DND-41 (cell line): ENCODE measurements around the gene SLC25A22.

Source experiments
- ATAC-seq: fragments of 200-7000 bp; cut with Tn5 transposase; 3 replicates; pipeline ENCODE4 v1.9.1; 2021; ENCODE audit warnings: low read depth; ENCODE audit not compliant: insufficient read depth
- DNase-seq: peaks from one replicate; pipeline ENCODE4 v3.0.0-alpha.2; 2020
- H2AFZ ChIP-seq: 2 replicates; pipeline ENCODE4 v1.6.0; 2012; ENCODE audit warnings: low read depth, low read length
- H3K27ac ChIP-seq: 2 replicates; pipeline ENCODE4 v1.5.1; 2012; ENCODE audit warnings: low read length, inconsistent platforms
- H3K27me3 ChIP-seq: fragments of 200-600 bp; sonication (generic); 2 replicates; pipeline ENCODE4 v1.6.0; 2012; ENCODE audit warnings: low read length, mild to moderate bottlenecking, inconsistent platforms; ENCODE audit not compliant: insufficient read depth, poor library complexity
- H3K36me3 ChIP-seq: 2 replicates; pipeline ENCODE4 v1.5.1; 2012; ENCODE audit warnings: low read length, inconsistent platforms; ENCODE audit not compliant: insufficient read depth
- H3K4me1 ChIP-seq: 2 replicates; pipeline ENCODE4 v1.5.1; 2012; ENCODE audit warnings: mild to moderate bottlenecking, low read length; ENCODE audit not compliant: insufficient read depth
- H3K4me2 ChIP-seq: 2 replicates; pipeline ENCODE4 v1.6.0; 2012; ENCODE audit warnings: mild to moderate bottlenecking, moderate library complexity, low read length, inconsistent platforms; ENCODE audit not compliant: insufficient read depth
- H3K4me3 ChIP-seq, 2 experiments: fragments of 200-600 bp in 1 of 2; shearing (Covaris generic) in 1 of 2; 2 replicates each; pipeline ENCODE4 v1.5.1; 2012 to 2016; ENCODE audit warnings: inconsistent platforms in 2 of 2, low read length in 2 of 2, mild to moderate bottlenecking in 2 of 2, low read depth in 1 of 2, moderate library complexity in 1 of 2
- H3K79me2 ChIP-seq: 2 replicates; pipeline ENCODE4 v1.6.0; 2012; ENCODE audit warnings: low read length, inconsistent platforms; ENCODE audit not compliant: insufficient read depth
- H3K9ac ChIP-seq: 2 replicates; pipeline ENCODE4 v1.6.0; 2012; ENCODE audit warnings: low read depth, mild to moderate bottlenecking, inconsistent platforms, low read length, moderate library complexity
- H3K9me3 ChIP-seq: 2 replicates; pipeline ENCODE4 v1.5.1; 2012; ENCODE audit warnings: low read length, moderate library complexity, mild to moderate bottlenecking, inconsistent platforms; ENCODE audit not compliant: insufficient read depth, severe bottlenecking
- H4K20me1 ChIP-seq: 2 replicates; pipeline ENCODE4 v1.6.0; 2012; ENCODE audit warnings: low read length; ENCODE audit not compliant: insufficient read depth
- CTCF ChIP-seq: IDR thresholded peaks from 2 replicates; pipeline ENCODE4 v1.5.1; 2012; ENCODE audit warnings: borderline replicate concordance, low read length, moderate library complexity, mild to moderate bottlenecking; ENCODE audit not compliant: poor library complexity, severe bottlenecking; ENCODE audit errors: extremely low read depth
- EZH2 ChIP-seq: IDR thresholded peaks from 3 replicates; pipeline ENCODE4 v1.6.1; 2012; ENCODE audit warnings: borderline replicate concordance, low read depth, mild to moderate bottlenecking, moderate library complexity, low read length, inconsistent platforms; ENCODE audit not compliant: severe bottlenecking

Gene SLC25A22

GRCh38 chr11:836274-836673 lies 38.2 kb upstream of the SLC25A22 start:
- no peak overlapping the region for H2AFZ ChIP-seq
- peaks cover 11% of the 10 kb centered on the region for H3K79me2 ChIP-seq
- no peak overlapping the region for H3K4me2 ChIP-seq
- DNase-seq (no peak), ATAC-seq (no peak)
- H4K20me1 ChIP-seq, result peaks cover 19% of the 10 kb centered on the region; the same call in 1 of the 2 replicates
- no peaks in the 10 kb centered on the region for H3K9me3 ChIP-seq
- H3K27ac ChIP-seq, result no peak overlapping the region
- peaks cover 45% of the 10 kb centered on the region for H3K36me3 ChIP-seq
- peaks cover 30% of the 10 kb centered on the region for H3K4me1 ChIP-seq
- TF ChIP-seq CTCF (no peak), EZH2 (no peak)
- peaks cover 5% of the 10 kb centered on the region for H3K27me3 ChIP-seq
- no peak overlapping the region for H3K9ac ChIP-seq
- H3K4me3 ChIP-seq, result no peak overlapping the region

- H3K4me3 ChIP-seq, result no peak overlapping the region
- no peaks in the 10 kb centered on the region for H3K9me3 ChIP-seq
- no peaks in the 10 kb centered on the region for H3K79me2 ChIP-seq
- H3K4me1 ChIP-seq, result peaks cover 15% of the 10 kb centered on the region
- H3K36me3 ChIP-seq, result peaks cover 30% of the 10 kb centered on the region
- peaks cover 15% of the 10 kb centered on the region for H3K27me3 ChIP-seq
- no peak for ATAC-seq
- TF ChIP-seq CTCF (no peak), EZH2 (no peak)
- H3K9ac ChIP-seq, result no peak overlapping the region
- peak overlapping the region; percentile 22; the same call in 1 of the 2 replicates for H3K4me2 ChIP-seq
- H4K20me1 ChIP-seq, result peaks cover 5% of the 10 kb centered on the region
- DNase-seq, result no peak
- H2AFZ ChIP-seq, result no peak overlapping the region
- no peak overlapping the region for H3K27ac ChIP-seq
These were observed 36.6 kb upstream of the SLC25A22 start for GRCh38 chr11:834371-835316.

DNA sequence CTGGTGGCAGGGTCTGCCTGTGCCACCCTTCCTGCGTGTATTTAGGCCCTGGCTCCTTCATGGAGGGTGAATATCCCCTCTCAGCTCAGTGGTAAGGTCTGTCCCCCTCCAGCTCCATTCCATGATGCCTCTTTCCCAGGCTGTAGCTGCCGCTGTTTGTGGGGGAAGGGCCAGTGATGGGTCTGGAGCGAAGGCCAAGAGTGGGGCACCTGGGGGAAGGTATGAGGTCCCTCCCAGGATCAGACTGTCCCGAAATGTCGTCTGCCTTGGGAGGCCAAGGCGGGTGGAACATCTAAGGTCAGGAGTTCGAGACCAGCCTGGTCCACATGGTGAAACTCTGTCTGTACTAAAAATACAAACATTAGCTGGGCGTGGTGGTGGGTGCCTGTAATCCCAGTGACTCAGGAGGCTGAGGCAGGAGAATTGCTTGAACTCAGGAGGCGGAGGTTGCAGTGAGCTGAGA lies 35.8 kb upstream of the SLC25A22 start:
- Histone ChIP-seq H3K9me3 (no peaks in the 10 kb centered on the region), H3K79me2 (no peaks in the 10 kb centered on the region), H3K4me3 (no peak overlapping the region), H3K27me3 (peaks cover 22% of the 10 kb centered on the region), H3K27ac (no peak overlapping the region), H3K4me2 (peak overlapping the region; percentile 60), H4K20me1 (peaks cover 7% of the 10 kb centered on the region), H3K9ac (no peak overlapping the region; the same call in 1 of the 2 replicates), H2AFZ (no peak overlapping the region), H3K4me1 (peaks cover 15% of the 10 kb centered on the region), H3K36me3 (peaks cover 23% of the 10 kb centered on the region)
- no peak for ATAC-seq
- no peak for DNase-seq
- no peak for TF ChIP-seq EZH2
- no peak for TF ChIP-seq CTCF
